VCaP (cell line): ENCODE data around the gene CALML4.
A peak's percentile ranks its signal among the peaks of the same experiment; 100 is the strongest.
"Not testable (repeated sequence)": the region's sequence is repeated elsewhere in the genome, so short reads cannot be mapped to it uniquely, and the experiment has no call there.

Source experiments
- H3K27ac ChIP-seq: fragments of 450-650 bp; 2 replicates; pipeline ENCODE4 v1.5.1; 2017
- TF ChIP-seq, protein P1 (sequence below): fragments of 450-650 bp; conservative IDR thresholded peaks from 2 replicates; pipeline ENCODE4 v1.5.1; 2017; ENCODE audit warnings: mild to moderate bottlenecking, moderate library complexity

The CALML4 gene

DNA sequence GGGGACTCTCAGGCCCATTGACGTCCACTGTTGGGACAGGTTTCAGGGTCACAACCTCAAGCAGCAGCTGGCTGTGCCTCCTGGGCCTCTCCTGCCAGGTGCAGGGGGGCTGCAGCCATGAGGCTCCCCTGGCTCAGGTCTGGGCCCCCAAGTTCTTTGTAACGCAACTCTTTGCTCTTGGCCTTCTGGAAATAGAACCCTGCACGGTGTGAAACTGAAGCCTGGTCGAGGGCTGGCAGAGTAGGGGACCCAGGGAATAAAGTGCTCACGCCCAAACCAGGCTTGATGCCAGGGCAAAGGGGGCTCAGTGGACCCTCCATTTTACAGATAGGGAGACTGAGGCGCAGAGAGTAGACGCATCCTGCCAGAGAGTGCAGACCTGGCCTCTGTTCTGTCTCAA lies 771 bp downstream of the CALML4 start:
- TF ChIP-seq, protein P1, sequence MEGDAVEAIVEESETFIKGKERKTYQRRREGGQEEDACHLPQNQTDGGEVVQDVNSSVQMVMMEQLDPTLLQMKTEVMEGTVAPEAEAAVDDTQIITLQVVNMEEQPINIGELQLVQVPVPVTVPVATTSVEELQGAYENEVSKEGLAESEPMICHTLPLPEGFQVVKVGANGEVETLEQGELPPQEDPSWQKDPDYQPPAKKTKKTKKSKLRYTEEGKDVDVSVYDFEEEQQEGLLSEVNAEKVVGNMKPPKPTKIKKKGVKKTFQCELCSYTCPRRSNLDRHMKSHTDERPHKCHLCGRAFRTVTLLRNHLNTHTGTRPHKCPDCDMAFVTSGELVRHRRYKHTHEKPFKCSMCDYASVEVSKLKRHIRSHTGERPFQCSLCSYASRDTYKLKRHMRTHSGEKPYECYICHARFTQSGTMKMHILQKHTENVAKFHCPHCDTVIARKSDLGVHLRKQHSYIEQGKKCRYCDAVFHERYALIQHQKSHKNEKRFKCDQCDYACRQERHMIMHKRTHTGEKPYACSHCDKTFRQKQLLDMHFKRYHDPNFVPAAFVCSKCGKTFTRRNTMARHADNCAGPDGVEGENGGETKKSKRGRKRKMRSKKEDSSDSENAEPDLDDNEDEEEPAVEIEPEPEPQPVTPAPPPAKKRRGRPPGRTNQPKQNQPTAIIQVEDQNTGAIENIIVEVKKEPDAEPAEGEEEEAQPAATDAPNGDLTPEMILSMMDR: no peak
- H3K27ac ChIP-seq: peak overlapping the region; percentile 91

DNA sequence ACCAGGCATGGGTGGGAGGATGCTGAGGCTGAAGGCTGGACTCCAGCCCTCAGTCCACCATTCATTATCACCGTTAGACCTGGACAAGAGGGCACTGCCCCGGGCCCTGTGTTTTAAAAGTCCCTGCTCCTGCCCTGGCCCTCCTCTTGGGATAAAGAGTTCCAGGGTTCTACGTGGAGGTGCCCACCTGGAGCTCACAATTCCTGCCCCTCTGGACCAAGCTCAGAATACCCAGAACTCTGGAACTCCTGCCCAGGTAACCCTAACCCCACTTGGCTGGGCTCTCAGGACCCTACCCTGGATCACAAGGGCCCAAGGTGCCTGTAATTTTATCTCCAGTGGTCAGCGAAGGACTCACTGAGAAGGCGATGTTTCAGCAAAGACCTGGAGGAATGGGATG lies 1.2 kb downstream of the CALML4 start:
- TF ChIP-seq, protein P1: no peak
- H3K27ac ChIP-seq: peak overlapping the region; percentile 91; the same call in 1 of the 2 replicates

DNA sequence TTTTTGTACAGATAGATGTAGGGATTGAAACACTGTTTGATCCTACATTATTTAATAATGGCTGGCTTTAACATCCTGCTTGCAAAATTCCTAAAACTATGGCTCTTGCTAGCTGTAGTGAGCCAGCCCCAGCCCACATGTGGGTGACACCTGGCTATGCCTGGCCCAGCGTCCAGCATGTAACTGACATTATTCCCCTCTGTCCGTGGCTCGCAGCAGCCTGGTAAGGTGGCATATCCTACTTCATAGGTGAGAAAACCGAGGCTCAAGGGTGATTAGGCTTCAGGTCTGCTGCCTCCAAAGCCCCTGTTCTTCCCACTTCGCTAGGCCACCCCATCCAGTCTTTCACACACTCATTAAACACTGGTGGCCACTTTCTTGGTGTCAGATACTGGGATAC lies 1.6 kb downstream of the CALML4 start:
- peak overlapping the region; percentile 91; the same call in 1 of the 2 replicates for H3K27ac ChIP-seq
- TF ChIP-seq, protein P1: no peak

DNA sequence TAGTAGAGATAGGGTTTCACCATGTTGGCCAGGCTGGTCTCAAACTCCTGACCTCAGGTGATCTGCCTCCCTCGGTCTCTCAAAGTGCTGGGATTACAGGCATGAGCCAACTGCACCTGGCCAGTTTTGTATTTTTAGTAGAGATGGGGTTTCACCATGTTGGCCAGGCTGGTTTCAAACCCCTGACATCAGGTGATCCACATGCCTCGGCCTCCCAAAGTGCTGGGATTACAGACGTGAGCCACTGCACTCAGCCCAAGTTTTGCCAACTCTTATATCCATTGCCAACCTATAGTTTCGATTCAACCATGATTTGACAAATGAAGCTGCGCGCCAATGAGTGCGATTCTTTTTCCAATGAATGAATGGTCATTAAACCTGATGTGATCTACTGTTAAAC lies 2.1 kb downstream of the CALML4 start:
- H3K27ac ChIP-seq: not testable (repeated sequence)

DNA sequence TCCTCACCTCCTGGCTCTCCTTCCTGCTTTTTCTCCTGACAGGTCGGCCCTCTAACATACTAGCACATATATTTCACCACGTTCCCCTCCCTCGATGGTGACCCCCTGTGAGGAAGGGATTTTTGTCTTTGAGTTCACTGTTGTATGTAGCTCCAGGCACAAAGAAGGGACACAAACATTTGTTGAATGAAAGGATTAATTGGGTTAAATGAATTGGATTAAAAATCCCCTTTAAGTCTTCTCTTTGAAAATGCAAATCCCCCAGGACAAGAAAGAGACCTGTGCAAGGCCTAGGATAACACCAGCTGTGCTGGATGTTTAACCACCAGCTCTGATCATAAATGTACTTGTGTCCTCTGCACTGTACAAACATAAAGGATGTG lies 3.3 kb downstream of the CALML4 start:
- H3K27ac ChIP-seq: no peak overlapping the region
- TF ChIP-seq, protein P1: no peak

DNA sequence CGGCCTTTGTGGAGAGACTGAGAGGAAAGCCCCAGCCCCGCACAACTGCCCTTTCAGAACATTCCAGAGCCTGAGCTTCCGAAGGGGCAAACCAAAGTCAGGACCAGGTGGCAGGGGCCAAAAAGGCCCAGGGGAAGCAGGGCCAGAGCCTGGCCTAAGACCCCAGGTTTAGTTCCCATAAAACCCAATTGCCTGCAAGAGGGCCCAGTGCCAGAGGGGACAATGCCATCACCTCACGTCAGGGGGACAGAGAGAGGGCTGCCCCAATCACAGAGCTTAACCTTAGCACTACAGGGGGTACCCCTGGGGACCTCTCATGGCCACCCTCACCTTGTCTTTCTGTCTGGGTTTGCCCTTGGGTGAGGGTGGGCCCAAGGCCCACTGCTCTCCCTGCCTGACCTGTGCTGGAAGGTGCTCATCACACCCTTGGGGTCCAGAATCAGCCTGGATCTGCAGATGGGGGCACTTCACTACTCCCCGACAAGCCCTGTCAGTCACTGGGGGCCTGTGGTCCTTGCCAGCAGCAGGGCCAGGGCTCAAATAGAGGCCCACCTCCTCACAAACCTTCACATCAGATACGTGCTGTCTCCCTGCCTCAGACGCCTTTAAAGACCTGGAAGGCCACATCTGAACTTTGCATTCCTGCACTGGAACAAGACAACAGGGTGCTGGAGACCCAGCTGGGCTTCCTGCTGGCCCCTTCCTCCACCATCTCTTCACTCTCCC lies 3.8 kb downstream of the CALML4 start:
- H3K27ac ChIP-seq: no peak overlapping the region
- TF ChIP-seq, protein P1: no peak

DNA sequence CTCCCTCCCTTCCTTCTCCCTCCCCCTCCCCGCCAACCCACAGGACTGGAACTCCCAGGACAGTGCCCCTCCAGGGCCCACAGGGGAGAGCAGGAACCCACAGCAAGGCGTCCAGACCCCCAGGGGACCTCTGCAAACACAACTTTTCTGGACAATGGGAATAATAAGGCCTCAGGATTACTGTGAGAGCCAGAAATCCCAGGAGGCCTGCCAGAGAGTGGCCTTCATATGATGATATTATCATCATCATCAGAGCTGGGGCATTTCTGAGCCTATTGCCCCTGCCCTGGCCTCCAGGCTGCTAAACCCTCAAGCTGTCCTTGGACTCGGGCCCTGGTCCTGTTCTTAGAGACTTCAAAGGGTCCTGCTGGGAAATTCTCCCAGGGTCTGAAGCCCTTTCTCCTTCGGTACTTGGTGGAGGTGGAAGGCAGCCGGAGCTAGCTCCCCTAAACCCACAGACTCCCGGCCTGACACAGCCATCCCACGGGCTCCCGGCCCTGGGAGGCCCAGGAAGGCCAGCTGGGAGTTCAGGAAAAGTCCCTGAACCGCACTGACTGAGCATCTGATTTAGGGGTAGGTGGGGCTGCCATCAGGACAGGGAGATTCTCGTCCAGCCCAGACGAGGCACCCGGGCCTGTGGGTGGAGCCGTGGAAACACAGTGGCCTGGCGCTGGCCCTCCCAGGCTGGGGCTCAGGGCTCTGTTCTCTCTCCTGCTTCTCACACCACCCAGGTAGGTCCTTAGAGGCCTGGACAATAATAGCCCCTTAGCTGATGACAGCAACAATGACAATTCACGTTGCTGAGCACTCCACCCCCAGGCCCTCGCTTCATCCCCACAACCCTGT lies 4.9 kb downstream of the CALML4 start:
- TF ChIP-seq, protein P1: no peak
- 0 out of 2 replicates have a peak overlapping the region, but pooled peaks have one; percentile 8 for H3K27ac ChIP-seq
